GM23248 (cell line): ENCODE data around the gene TMEM82.

Experiments used
- EZH2 ChIP-seq: fragments of 200-600 bp; sonication (generic); IDR thresholded peaks from 2 replicates; pipeline ENCODE4 v1.6.1; 2018; ENCODE audit warnings: antibody characterized with exemption, mild to moderate bottlenecking; ENCODE audit not compliant: insufficient read depth, poor library complexity, severe bottlenecking
- EZH2phosphoT487 ChIP-seq: fragments of 200-600 bp; sonication (generic); IDR thresholded peaks from 2 replicates; pipeline ENCODE4 v1.6.1; 2018; ENCODE audit warnings: antibody characterized with exemption, moderate library complexity, mild to moderate bottlenecking, low read depth; ENCODE audit not compliant: insufficient read depth

DNA sequence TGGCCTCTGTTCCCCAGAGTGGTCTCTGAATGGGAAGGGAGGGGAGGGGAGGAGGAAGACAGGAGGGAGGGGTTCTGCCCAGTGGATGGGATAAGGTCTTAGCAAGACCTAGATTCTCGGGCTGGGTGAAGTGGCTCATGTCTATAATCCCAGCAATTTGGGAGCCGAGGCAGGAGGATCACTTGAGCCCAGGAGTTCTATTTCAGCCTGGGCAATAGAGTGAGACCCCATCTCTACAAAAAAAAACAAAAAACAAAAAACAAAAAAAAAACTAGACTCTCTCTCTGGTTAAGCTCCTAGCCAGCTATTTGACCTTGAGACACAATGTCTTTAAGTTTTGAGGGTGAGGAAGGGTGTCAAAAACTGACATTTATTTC lies 53.8 kb downstream of the TMEM82 start:
- TF ChIP-seq EZH2phosphoT487 (no peak), EZH2 (no peak)
